ENCODE data around the gene PTGFRN.

Gene PTGFRN

DNA sequence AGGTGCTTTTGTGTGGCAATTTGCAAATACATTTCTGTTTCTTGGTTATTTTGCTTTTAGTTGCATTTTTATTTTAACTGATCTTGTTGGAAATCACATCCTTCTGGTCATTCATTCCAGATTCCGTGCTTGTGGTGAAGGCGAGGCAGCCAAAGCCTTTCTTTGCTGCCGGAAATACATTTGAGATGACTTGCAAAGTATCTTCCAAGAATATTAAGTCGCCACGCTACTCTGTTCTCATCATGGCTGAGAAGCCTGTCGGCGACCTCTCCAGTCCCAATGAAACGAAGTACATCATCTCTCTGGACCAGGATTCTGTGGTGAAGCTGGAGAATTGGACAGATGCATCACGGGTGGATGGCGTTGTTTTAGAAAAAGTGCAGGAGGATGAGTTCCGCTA is 57.1 kb downstream of the PTGFRN start (continued):
- TF ChIP-seq, protein P1, sequence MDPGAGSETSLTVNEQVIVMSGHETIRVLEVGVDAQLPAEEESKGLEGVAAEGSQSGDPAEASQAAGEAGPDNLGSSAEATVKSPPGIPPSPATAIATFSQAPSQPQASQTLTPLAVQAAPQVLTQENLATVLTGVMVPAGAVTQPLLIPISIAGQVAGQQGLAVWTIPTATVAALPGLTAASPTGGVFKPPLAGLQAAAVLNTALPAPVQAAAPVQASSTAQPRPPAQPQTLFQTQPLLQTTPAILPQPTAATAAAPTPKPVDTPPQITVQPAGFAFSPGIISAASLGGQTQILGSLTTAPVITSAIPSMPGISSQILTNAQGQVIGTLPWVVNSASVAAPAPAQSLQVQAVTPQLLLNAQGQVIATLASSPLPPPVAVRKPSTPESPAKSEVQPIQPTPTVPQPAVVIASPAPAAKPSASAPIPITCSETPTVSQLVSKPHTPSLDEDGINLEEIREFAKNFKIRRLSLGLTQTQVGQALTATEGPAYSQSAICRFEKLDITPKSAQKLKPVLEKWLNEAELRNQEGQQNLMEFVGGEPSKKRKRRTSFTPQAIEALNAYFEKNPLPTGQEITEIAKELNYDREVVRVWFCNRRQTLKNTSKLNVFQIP (CRISPR knock-in tag; IDR thresholded peaks at IDR 0.05; ENCODE audit: borderline replicate concordance, low read depth) = no peak
- no peak for TF ChIP-seq ZNF8 (CRISPR knock-in tag; IDR thresholded peaks at IDR 0.05)
- no peak for TF ChIP-seq ZFP30 (CRISPR knock-in tag; IDR thresholded peaks at IDR 0.05)
- no peak for TF ChIP-seq PPARA (CRISPR knock-in tag; IDR thresholded peaks at IDR 0.05; ENCODE audit: borderline replicate concordance)
- TF ChIP-seq ZNF565 (CRISPR knock-in tag; conservative IDR thresholded peaks at IDR 0.05; ENCODE audit: low read depth) = no peak
- no peak for TF ChIP-seq ISL1 (CRISPR knock-in tag; IDR thresholded peaks at IDR 0.05)
- no peak for TF ChIP-seq TCF4 (CRISPR knock-in tag; IDR thresholded peaks at IDR 0.05; ENCODE audit: borderline replicate concordance)

- TF ChIP-seq ISL1 (CRISPR knock-in tag; IDR thresholded peaks at IDR 0.05) (no peak), ZNF8 (CRISPR knock-in tag; IDR thresholded peaks at IDR 0.05) (peak; percentile 92)
Observed at GRCh38 chr1:116968724-116969123, 59.0 kb downstream of the PTGFRN start.

DNA sequence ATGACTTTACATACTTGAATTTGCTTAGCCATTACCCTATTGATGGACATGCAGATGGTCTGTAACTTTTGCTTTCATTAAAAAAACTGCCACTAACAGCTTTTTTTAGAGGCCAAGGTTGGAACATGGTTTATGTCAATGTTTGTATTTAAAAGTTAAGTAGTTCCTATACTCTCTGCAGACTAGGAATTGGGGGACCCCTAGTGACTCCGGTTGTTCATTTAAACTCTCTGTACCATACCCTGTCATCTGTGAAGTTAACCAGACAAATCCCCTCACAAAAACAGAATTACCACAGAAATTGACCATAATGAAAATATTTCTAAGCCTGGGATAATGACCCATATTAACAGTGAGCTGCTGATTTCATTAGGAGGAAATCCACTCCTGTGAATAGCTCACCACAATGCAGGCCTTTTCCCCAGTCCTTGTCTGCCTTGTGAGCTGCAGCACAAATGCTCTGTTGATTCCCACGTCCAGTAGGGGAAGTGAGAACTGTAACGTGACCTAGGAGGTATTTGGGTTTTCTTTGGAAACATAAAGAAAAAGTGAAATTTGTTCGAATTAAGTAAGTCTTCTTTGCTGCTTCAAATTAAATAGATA is 61.6 kb downstream of the PTGFRN start:
- ATAC-seq = no peak
- TF ChIP-seq, protein P2, sequence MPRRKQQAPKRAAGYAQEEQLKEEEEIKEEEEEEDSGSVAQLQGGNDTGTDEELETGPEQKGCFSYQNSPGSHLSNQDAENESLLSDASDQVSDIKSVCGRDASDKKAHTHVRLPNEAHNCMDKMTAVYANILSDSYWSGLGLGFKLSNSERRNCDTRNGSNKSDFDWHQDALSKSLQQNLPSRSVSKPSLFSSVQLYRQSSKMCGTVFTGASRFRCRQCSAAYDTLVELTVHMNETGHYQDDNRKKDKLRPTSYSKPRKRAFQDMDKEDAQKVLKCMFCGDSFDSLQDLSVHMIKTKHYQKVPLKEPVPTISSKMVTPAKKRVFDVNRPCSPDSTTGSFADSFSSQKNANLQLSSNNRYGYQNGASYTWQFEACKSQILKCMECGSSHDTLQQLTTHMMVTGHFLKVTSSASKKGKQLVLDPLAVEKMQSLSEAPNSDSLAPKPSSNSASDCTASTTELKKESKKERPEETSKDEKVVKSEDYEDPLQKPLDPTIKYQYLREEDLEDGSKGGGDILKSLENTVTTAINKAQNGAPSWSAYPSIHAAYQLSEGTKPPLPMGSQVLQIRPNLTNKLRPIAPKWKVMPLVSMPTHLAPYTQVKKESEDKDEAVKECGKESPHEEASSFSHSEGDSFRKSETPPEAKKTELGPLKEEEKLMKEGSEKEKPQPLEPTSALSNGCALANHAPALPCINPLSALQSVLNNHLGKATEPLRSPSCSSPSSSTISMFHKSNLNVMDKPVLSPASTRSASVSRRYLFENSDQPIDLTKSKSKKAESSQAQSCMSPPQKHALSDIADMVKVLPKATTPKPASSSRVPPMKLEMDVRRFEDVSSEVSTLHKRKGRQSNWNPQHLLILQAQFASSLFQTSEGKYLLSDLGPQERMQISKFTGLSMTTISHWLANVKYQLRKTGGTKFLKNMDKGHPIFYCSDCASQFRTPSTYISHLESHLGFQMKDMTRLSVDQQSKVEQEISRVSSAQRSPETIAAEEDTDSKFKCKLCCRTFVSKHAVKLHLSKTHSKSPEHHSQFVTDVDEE (CRISPR knock-in tag; IDR thresholded peaks at IDR 0.05) = no peak
- no peak for TF ChIP-seq GLIS3 (CRISPR knock-in tag; IDR thresholded peaks at IDR 0.05)
- TF ChIP-seq BACH2 (CRISPR knock-in tag; IDR thresholded peaks at IDR 0.05; ENCODE audit: borderline replicate concordance) = no peak
- TF ChIP-seq ZNF70 (CRISPR knock-in tag; IDR thresholded peaks at IDR 0.05) = no peak
- no peak for TF ChIP-seq ZNF565 (CRISPR knock-in tag; conservative IDR thresholded peaks at IDR 0.05; ENCODE audit: low read depth)

More at GRCh38 chr1:116968724-116969123, 59.0 kb downstream of the PTGFRN start:
- ATAC-seq = no peak

- TF ChIP-seq, protein P3, sequence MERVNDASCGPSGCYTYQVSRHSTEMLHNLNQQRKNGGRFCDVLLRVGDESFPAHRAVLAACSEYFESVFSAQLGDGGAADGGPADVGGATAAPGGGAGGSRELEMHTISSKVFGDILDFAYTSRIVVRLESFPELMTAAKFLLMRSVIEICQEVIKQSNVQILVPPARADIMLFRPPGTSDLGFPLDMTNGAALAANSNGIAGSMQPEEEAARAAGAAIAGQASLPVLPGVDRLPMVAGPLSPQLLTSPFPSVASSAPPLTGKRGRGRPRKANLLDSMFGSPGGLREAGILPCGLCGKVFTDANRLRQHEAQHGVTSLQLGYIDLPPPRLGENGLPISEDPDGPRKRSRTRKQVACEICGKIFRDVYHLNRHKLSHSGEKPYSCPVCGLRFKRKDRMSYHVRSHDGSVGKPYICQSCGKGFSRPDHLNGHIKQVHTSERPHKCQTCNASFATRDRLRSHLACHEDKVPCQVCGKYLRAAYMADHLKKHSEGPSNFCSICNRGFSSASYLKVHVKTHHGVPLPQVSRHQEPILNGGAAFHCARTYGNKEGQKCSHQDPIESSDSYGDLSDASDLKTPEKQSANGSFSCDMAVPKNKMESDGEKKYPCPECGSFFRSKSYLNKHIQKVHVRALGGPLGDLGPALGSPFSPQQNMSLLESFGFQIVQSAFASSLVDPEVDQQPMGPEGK (CRISPR knock-in tag; IDR thresholded peaks at IDR 0.05; ENCODE audit: borderline replicate concordance) = no peak
- TF ChIP-seq ZNF70 (CRISPR knock-in tag; IDR thresholded peaks at IDR 0.05) (no peak), TOX (CRISPR knock-in tag; IDR thresholded peaks at IDR 0.05; ENCODE audit: borderline replicate concordance) (no peak), ISL1 (CRISPR knock-in tag; IDR thresholded peaks at IDR 0.05) (no peak), CSRNP3 (CRISPR knock-in tag; IDR thresholded peaks at IDR 0.05) (no peak)
- no peak for ATAC-seq
Observed at GRCh38 chr1:116971965-116972673, 62.4 kb downstream of the PTGFRN start.

DNA sequence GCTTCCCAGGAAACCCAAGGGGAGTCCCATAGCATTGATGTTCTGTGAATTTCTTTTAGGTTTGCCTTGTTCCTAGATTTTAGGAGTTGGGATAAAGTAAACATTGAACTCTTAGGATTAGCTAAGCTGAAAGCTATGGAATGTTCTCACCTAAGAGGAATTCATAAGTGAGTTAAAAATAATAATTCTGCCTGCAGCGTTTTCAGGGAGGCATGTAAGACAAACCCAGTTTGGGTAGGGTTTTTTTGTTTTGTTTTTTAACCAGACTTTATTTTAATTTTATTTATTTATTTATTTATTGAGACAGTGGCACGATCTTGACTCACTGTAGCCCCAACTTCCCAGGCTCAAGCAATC is 62.9 kb downstream of the PTGFRN start:
- no peak for ATAC-seq
- TF ChIP-seq ZNF8 (CRISPR knock-in tag; IDR thresholded peaks at IDR 0.05) (no peak), BACH2 (CRISPR knock-in tag; IDR thresholded peaks at IDR 0.05; ENCODE audit: borderline replicate concordance) (no peak), ARNTL (CRISPR knock-in tag; IDR thresholded peaks at IDR 0.05; ENCODE audit: borderline replicate concordance, low read depth) (no peak), GLIS3 (CRISPR knock-in tag; IDR thresholded peaks at IDR 0.05) (no peak), RARB (CRISPR knock-in tag; IDR thresholded peaks at IDR 0.05) (no peak), TOX (CRISPR knock-in tag; IDR thresholded peaks at IDR 0.05; ENCODE audit: borderline replicate concordance) (no peak), CSRNP3 (CRISPR knock-in tag; IDR thresholded peaks at IDR 0.05) (no peak), TCF4 (CRISPR knock-in tag; IDR thresholded peaks at IDR 0.05; ENCODE audit: borderline replicate concordance) (no peak), ESRRG (CRISPR knock-in tag; IDR thresholded peaks at IDR 0.05) (no peak), ZC3H10 (CRISPR knock-in tag; IDR thresholded peaks at IDR 0.05) (no peak), ZNF565 (CRISPR knock-in tag; conservative IDR thresholded peaks at IDR 0.05; ENCODE audit: low read depth) (no peak), ZFP30 (CRISPR knock-in tag; IDR thresholded peaks at IDR 0.05) (no peak)
- TF ChIP-seq, protein P2 (CRISPR knock-in tag; IDR thresholded peaks at IDR 0.05) = no peak
